Choroid plexus epithelial cell (primary cell): ENCODE measurements around the gene GPX8.

ENCODE experiments used
- DNase-seq: peaks from one replicate; pipeline ENCODE4 v3.0.0-alpha.2; 2010; ENCODE audit warnings: low read depth
- H3K4me3 ChIP-seq: 2 replicates; pipeline ENCODE4 v1.5.1; 2011; ENCODE audit warnings: low read depth, mild to moderate bottlenecking, control low read depth, low read length, moderate library complexity
- TF ChIP-seq, protein P1 (sequence below): conservative IDR thresholded peaks from 2 replicates; pipeline ENCODE4 v1.5.1; 2011; ENCODE audit warnings: low read depth, mild to moderate bottlenecking, control low read depth, inconsistent platforms, low read length, moderate library complexity

Gene GPX8

DNA sequence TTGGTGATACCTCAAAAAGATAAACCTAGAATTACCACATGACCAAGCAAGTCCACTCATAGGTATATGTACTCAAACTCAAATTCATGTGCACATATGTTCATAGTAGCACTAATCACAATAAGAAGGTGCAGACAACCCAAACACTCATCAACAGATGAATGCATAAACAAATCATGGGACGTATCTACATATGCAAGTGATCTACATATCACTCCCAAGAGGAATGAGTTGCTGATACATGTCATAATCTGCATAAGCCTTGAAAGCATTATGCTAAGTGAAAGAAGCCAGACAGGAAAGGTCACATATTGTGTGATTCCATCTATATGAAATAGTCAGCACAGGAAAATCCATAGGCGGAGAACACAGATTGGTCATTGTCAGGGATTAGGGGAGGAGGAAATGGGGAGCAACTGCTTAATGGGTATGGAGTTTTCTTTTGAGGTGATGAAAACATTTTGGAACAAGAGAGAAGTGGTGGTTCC lies 10.6 kb upstream of the GPX8 start:
- TF ChIP-seq, protein P1, sequence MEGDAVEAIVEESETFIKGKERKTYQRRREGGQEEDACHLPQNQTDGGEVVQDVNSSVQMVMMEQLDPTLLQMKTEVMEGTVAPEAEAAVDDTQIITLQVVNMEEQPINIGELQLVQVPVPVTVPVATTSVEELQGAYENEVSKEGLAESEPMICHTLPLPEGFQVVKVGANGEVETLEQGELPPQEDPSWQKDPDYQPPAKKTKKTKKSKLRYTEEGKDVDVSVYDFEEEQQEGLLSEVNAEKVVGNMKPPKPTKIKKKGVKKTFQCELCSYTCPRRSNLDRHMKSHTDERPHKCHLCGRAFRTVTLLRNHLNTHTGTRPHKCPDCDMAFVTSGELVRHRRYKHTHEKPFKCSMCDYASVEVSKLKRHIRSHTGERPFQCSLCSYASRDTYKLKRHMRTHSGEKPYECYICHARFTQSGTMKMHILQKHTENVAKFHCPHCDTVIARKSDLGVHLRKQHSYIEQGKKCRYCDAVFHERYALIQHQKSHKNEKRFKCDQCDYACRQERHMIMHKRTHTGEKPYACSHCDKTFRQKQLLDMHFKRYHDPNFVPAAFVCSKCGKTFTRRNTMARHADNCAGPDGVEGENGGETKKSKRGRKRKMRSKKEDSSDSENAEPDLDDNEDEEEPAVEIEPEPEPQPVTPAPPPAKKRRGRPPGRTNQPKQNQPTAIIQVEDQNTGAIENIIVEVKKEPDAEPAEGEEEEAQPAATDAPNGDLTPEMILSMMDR = no peak
- no peak overlapping the region for H3K4me3 ChIP-seq
- no peak for DNase-seq

DNA sequence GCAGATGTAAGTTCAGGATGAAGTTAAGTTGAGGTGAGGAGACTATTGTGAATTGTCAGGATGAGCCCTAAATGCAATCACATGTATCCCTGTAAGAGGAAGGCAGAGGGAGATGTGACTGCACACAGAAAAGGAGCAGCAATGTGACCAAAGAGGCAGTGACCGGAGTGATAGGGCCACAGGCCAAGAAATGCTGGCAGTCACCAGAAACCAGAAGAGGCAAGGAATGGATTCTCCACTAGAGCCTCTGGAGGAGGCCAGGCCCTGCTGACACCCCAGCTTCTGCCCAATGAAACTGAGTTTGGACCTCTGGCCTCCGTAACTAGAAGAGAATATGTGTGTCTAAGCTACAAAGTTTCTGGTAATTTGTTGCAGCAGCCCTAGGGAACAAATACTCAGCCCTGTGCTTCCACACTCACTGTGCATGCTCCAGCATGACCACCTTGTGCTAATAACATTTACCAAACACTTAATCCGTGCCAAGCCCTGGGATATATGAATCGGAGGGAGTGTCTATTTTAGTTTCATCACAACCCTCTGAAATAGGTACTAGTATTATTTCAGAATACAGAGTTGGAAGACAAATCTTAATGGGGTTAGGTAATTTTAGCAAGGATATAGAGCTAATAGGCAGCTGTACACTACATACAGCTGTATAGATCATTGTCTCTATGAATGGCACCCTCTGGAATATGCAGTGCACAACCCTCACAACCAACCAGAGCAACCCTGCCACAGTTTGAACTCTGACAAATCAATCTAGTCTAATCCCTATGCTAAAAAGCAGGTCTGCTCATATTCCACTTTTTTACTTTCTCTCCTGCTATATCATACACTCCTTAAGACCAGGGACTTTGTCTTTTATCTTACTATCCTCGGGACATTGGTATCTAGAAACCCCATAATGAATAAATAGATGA lies 7.8 kb upstream of the GPX8 start:
- TF ChIP-seq, protein P1 = no peak
- H3K4me3 ChIP-seq = no peak overlapping the region
- DNase-seq = peak; percentile 87

GRCh38 chr5:55154873-55155272 lies 5.1 kb upstream of the GPX8 start:
- H3K4me3 ChIP-seq = no peak overlapping the region
- peak; percentile 79 for DNase-seq
- TF ChIP-seq, protein P1 = no peak

DNA sequence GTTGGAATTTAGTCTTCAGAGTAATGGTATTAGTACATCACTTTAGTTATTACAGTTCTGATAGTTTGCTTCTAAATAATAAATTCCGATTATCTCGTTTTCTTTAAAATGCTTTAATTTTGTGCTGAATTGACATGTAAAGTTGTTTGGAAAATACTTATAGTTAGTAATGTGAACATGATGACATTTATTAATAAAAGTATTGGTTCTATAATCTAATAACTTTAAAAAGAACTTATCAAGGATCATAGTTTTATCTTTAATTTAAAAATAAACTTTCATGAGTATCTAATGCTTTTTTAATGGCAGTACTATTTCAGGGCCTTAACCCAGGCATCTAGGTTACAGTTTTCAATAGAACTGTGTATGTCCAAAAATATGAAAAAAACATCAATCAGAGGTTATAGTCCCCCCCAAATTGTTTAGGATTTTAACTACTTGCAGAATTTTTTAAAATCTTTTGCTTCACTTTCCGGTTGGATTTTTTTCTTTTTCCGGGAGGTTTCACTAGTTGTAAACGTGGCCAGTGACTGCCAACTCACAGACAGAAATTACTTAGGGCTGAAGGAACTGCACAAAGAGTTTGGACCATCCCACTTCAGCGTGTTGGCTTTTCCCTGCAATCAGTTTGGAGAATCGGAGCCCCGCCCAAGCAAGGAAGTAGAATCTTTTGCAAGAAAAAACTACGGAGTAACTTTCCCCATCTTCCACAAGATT lies 680 bp downstream of the GPX8 start:
- DNase-seq = peak; percentile 98
- TF ChIP-seq, protein P1 = no peak
- H3K4me3 ChIP-seq = peak overlapping the region; percentile 63

- TF ChIP-seq, protein P1 = no peak
- H3K4me3 ChIP-seq = no peak overlapping the region
- no peak for DNase-seq
Measured at GRCh38 chr5:55162666-55163065, 2.7 kb downstream of the GPX8 start.

- H3K4me3 ChIP-seq = no peak overlapping the region
- TF ChIP-seq, protein P1 = no peak
- DNase-seq = no peak
Measured at GRCh38 chr5:55171471-55171870, 11.5 kb downstream of the GPX8 start.
